Hematopoietic multipotent progenitor cell treated with erythropoietin and hydrocortisone succinate and interleukin-3 and kit ligand, for 6 days (in vitro differentiated cells): ENCODE results near the gene CUL1.

Experiments used
- DNase-seq: peaks from one replicate; pipeline ENCODE4 v3.0.0-alpha.2; 2015

The CUL1 gene

GRCh38 chr7:148809856-148810255 lies 111.2 kb downstream of the CUL1 start:
- no peak for DNase-seq

- DNase-seq: no peak
Measured at GRCh38 chr7:148811892-148812291, 113.2 kb downstream of the CUL1 start.

GRCh38 chr7:148813890-148814289 lies 115.2 kb downstream of the CUL1 start:
- no peak for DNase-seq

- no peak for DNase-seq
Measured at GRCh38 chr7:148814922-148815559, 116.3 kb downstream of the CUL1 start.

- DNase-seq: no peak
Measured at GRCh38 chr7:148815612-148816011, 116.9 kb downstream of the CUL1 start.

- DNase-seq: no peak
Measured at GRCh38 chr7:148819697-148820360, 121.1 kb downstream of the CUL1 start.

DNA sequence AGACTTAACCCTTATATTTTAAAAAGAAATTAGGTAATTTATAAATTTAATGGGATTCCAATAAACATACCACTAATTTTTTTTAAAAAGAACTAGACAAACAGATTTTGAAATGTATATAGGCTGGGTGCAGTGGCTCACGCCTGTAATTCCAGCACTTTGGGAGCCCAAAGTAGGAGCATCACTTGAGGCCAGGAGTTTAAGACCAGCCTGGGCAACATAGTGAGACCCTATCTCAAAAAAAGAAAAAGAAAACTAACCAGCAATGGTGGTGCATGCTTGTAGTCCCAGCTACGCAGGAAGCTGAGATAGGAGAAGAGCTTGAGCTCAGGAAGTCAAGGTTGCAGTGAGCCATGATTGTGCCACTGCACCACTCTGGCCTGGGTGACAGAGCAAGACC lies 122.7 kb downstream of the CUL1 start:
- no peak for DNase-seq

DNA sequence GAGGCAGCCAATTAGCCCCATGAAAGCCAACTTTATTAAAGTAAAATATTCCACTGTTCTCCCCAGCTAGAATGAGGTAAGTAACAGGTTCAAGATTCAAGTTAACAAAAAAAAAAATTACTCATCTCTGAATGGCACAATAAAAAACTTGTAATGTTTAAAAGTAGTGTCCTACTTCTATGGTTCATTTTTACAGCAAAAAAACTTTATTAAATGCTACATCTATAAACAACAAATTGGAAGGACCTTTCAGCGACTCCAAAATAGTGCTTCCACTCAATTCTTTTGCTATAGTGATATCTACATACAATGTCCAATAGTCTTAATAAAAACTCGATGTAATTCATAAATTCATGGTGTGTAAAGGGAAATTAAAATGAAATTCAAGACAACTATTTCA lies 126.2 kb downstream of the CUL1 start:
- DNase-seq: no peak

DNA sequence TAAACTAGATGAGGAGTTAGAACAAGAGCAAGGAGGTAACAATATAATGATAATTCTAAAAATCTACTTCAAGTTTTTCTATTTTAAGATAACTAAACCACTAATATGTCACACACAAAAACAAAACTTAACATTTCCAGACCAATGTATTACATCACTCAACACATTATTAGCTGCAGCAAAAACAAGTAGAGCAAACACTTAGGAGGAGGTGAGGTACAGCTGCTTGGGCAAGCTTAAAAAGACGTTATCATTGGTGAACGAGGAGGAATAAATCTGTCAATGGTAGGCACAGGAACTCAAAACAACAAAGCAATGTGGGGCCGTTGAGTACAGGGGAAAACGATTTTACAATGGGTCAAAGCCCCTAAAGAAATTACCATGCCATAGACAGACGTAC lies 126.6 kb downstream of the CUL1 start:
- no peak for DNase-seq

- DNase-seq: peak; percentile 89
Measured at GRCh38 chr7:148828965-148829364, 130.3 kb downstream of the CUL1 start.

DNA sequence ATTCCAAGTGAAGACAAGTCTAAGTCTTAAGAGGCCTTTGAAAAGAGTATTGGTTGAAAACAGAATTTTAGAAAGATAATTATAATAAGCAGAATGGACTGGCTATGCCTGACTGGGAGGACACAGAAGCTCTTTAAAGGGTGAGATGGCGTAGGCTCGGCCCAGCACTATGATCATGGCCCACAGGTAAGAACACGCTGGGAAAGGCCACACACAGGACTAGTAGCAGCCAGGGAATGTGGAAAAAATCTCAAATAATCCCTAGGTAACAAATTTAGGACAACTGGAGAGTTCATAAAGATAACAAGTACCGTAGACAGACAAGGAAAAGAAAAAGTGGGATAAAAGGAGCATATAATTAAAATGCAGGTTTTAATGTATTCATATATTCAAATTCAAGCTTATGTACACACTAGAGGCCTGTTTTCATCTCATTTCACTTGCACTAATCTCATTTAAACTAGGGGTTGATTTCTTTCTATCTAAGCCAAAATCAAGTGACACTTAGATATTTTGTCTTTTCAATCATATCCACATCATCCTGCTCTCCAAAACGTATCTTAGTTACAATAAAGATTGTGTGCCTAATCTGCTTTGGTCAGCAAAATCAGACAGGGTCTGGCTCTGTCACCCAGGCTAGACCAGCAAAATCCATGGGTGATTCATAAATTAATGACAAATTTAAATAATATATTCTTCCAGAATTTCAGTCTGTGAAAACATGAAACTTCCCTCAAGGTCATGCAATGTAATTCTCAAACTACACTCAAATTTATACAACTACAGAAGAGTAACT lies 132.4 kb downstream of the CUL1 start:
- no peak for DNase-seq

GRCh38 chr7:148831782-148832181 lies 133.1 kb downstream of the CUL1 start:
- no peak for DNase-seq

DNA sequence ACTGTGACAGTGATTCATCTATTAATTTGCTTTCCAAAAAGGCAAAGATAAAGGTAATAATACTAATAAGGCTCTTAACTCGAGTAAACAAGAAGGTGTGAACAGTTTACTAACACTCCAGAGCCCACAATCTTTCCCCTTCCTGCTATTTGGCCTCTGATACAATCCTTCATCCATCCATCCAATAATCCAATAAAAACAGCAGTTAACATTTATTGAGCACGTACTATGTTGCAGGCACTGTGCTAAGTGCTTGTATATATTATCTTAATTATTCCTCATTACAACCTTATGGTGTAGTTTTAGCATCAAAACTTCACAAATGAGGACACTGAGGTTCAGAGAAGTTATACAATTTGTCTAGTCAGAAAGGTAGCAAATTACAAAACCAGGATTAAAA lies 135.9 kb downstream of the CUL1 start:
- no peak for DNase-seq

- no peak for DNase-seq
Measured at GRCh38 chr7:148835854-148836253, 137.2 kb downstream of the CUL1 start.

GRCh38 chr7:148838905-148839304 lies 140.2 kb downstream of the CUL1 start:
- peak; percentile 59 for DNase-seq

DNA sequence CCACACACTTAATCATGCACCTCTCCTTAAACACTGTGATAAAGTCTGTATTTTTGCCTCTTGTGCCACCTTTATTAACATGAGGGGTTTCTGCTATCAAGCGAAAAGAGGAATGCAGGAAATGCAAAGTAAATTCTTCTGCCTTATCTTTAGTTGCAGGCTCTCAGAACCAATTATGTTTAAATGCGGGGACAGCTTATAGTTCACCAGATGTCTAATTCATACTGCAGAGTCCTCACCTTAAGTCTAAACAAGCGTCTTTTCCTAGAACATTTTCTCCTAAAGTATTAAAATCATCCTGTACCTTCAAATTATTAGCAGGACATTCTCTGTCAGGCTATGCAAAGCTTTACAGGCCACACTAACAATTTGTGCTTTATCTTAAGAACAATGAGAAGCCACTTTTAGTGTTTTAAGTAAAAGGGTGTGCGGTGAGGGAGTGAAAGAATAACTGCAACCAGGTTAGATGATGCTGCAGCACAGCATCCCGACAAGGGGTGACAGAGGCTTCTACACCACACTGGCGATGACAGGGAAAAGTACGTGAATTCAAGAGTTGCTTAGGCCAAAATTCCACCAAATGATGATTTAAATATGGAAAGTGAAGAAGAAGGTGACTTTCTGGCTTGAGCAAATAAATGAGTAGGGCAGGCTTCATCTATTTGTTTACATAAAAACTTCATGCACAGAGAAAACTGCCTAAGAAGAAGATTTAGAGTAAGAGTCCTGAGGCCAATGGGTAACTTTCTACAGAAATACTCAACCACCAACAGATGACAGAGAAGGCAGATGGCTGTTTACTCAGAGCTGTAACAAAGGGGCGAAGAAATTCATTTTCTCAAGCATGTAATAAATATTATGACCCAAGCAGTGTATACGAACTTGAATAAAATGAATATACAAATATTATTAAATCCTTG lies 149.4 kb downstream of the CUL1 start:
- DNase-seq: peak; percentile 85

DNA sequence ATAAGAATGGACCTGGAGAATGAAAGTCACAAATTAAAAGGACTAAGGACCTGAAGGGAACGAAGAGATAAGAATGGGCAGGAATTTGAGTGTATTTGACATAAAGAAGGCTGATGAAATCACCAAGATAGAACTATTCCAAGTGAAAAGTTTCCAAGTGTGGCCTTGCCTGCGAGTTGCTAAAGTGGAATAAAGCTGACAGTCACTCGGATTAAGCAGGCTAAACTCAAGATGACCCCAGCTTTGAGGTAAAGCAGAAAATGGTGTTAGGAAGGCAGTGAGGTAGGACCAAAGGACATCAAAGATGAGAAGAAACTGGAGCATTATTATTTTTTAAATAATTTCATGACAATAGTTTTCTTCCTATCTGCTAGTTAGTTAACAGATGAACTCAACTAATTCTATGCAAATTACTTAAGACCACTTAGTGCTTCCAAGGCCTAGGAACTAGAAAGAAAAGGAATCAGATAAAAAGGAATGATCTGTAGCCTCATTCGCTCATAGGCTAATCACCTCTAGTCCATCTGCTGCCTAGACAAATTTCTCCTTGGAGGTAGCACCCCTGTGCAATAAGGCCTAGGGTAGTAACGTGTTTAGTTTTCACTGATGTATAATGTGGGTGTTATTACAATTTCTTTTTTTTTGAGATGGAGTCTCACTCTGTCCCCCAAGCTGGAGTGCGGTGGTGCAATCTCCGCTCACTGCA lies 150.8 kb downstream of the CUL1 start:
- DNase-seq: peak; percentile 23

DNA sequence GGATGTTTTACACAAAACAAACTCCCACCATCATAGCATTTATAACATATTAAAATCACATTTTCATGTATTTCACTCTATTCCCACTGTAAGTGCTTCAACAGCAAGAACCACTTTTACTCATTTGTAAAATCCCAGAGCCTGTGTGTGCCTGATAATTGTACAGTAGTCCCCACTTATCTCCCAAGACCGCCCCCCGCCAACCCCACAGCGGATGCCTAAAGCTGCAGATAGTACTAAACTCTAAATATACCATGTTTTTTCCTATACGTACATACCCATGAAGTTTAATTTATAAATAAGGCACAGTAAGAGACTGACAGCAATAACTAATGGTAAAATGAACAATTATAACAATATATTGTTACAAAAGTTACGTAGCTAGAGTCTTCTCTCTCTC lies 151.9 kb downstream of the CUL1 start:
- peak; percentile 87 for DNase-seq
